Right ventricle myocardium inferior (tissue), 1 donor: ENCODE measurements around the gene LMBRD1. TPM values are rescaled to one million over a fixed set of nuclear protein-coding genes. Genes with fewer than 3 reads are reported as not detected.
"Not testable (repeated sequence)": the region's sequence is repeated elsewhere in the genome, so short reads cannot be mapped to it uniquely, and the experiment has no call there.

Experiments
- ATAC-seq: fragments of 200-7000 bp; cut with Tn5 transposase; one replicate; pipeline ENCODE4 v1.9.1; 2020; ENCODE audit warnings: mild to moderate bottlenecking, moderate library complexity
- DNase-seq: peaks from one replicate; pipeline ENCODE4 v3.0.0; 2021; ENCODE audit errors: missing footprints
- intact Hi-C: fragments of 100-400 bp; cut with DNase I; formaldehyde crosslinking; loops from one replicate; pipeline ENCODE4 v1.11.0; 2022
- total RNA-seq: library from RNA; stranded (reverse); fragmentation: NEBNext Ultra II Directional; extraction: Animal tissue kit (Norgen Biotek cat#: 25700); gene quantifications from one replicate; pipeline ENCODE4 v1.2.1, GENCODE V29; 2021
- donor health status: DM: no; HTN: yes; CAD: no; lungs with severe emphysema.

LMBRD1 gene
- total RNA-seq, 1 donor from 2014 or later, result 50.2 TPM

- intact Hi-C loops, result no loop called here
- no peak for ATAC-seq
- DNase-seq, result no peak
Measured at GRCh38 chr6:69802995-69803394, 6.2 kb upstream of the LMBRD1 start.

DNA sequence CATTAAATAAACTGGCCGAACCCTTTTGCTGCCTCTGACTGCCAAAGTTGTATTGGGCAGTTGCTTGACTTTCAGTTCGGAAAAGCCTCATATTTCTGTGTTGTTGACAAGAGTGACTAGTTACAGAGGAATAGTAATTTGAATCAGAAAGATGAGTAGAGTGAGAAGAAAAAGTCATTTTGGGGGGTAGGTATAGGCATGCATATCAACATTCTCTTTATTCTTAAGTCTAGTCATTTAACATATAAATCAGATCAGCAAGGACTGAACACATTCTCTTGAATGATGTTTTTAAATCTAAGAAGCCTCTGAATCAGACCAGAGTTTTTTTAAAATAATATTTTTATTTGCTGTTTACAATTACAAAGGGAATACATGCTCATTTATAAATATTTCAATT, 4.9 kb upstream of the LMBRD1 start:
- intact Hi-C loops, result no loop called here
- ATAC-seq (no peak), DNase-seq (no peak)

DNA sequence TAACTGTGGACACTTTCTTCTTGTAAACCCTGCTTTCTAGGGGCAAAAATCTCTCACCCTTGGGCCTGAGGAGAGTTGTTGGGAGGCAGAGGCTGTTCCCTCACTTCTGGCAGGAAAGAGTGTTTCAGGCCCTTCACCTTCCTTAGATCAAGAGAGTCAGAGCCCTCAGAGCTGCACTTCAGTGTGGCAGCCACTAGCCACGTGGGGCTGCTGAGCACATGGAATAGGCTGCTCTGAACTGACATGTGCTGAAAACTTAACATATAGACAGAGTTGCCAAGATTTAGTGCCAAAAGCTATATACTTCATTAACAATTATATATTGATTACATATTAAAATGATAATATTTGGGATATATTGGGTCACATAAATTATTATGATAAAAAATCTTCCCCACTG, 4.4 kb upstream of the LMBRD1 start:
- ATAC-seq (no peak), DNase-seq (no peak)
- intact Hi-C loops, result no loop called here

DNA sequence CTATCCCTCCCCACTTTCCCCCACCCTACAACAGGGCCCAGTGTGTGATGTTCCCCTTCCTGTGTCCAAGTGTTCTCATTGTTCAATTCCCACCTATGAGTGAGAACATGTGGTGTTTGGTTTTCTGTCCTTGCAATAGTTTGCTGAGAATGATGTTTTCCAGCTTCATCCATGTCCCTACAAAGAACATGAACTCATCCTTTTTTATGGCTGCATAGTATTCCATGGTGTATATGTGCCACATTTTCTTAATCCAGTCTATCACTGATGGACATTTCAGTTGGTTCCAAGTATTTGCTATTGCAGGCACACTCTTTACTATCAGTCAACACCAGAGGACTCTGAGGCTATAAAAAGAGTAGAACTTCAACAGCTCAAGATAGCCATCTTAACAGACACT, 2.0 kb upstream of the LMBRD1 start:
- ATAC-seq, intact Hi-C loops, DNase-seq: not testable (repeated sequence)

- peak; percentile 71 for DNase-seq
- ATAC-seq, result peak; percentile 6
- intact Hi-C loops, result no loop called here
Measured at GRCh38 chr6:69796073-69796641, 653 bp downstream of the LMBRD1 start.

GRCh38 chr6:69795469-69796072, 1.2 kb downstream of the LMBRD1 start:
- intact Hi-C loops, result no loop called here
- DNase-seq, result no peak
- ATAC-seq, result no peak

GRCh38 chr6:69792292-69792691, 4.5 kb downstream of the LMBRD1 start:
- intact Hi-C loops, result loop anchor here (5.0 kb wide), 1 partner anchor 50 kb away; no protein-coding TSS in a partner anchor
- ATAC-seq (no peak), DNase-seq (no peak)

DNA sequence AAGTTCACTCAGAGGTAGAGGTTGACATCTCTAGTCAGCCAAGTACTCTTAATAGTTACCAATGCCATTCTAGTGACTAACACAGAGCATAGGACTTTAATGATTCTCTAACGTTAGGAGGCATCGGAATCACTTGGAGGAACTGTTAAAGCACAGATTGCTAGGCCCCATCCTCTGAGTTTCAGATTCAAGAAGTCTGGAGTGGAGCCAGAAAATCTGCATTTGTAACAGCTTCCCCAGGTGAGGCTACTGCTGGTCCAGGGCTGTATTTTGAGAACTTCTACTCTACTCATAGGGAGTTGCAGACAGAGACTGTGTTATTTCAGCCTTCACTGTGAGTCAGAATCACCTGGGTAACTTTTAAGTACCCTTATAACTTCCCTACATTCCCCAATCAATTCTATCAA, 5.7 kb downstream of the LMBRD1 start:
- DNase-seq (no peak), ATAC-seq (peak; percentile 38)
- intact Hi-C loops, result loop anchor here (5.0 kb wide), 1 partner anchor 49 kb away; no protein-coding TSS in a partner anchor

GRCh38 chr6:69790629-69791028, 6.2 kb downstream of the LMBRD1 start:
- DNase-seq (no peak), ATAC-seq (peak; percentile 15)
- intact Hi-C loops, result loop anchor here (5.0 kb wide), 1 partner anchor 48 kb away; no protein-coding TSS in a partner anchor

DNA sequence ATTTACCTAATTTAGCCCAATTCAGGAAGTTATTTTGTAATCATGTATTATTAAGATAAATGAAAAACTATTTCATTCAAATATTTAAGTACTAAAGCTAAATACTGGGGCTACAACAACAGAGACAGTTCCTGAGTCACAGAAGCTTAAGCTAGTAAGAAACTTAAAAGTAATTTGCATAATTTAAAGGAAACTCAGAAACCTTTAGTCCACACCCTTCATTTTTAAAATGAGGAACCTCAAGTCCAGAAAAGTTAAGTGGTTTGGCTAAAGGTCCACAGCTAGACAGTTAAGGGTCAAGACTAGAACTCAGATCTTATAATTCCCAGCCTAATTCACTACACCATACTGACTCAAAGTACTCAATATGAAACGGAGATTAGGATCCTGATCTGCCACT, 7.2 kb downstream of the LMBRD1 start:
- no peak for DNase-seq
- intact Hi-C loops, result no loop called here
- ATAC-seq, result no peak

DNA sequence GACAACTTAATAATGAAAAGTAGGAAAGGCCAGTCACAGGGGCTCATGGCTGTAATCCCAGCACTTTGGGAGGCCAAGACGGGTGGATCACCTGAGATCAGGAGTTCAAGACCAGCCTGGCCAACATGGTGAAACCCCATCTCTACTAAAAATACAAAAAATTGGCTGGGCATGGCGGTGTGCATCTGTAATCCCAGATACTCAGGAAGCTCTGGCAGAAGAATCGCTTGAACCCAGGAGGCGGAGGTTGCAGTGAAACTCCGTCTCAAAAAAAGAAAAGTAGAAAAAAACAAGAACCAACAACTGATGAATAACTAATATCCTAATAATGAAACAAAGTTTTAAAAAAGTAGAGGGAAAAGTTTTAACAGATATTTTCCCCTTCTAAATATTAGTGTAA, 9.4 kb downstream of the LMBRD1 start:
- DNase-seq, intact Hi-C loops, ATAC-seq: not testable (repeated sequence)

DNA sequence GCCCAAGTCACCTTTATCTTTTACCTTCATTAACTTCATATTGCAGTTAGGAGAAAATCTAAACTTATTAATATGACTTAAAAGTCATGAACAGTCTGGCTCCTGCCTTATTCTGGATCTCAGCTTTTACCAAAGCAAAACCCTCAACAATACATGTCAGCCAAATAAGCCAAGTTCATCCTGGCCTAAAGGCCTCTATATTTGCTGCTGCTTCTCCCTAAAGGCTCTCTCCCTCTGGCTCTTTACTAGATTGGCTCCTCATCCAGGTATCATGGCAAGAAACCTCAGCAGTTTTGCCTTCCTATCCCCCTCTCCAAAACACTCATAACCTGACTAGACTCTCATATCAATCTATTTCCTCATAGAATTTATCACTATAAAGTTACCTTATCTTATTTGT, 11.1 kb downstream of the LMBRD1 start:
- ATAC-seq, result no peak
- no peak for DNase-seq
- intact Hi-C loops, result no loop called here

GRCh38 chr6:69784595-69785377, 12.0 kb downstream of the LMBRD1 start:
- ATAC-seq, result no peak

DNA sequence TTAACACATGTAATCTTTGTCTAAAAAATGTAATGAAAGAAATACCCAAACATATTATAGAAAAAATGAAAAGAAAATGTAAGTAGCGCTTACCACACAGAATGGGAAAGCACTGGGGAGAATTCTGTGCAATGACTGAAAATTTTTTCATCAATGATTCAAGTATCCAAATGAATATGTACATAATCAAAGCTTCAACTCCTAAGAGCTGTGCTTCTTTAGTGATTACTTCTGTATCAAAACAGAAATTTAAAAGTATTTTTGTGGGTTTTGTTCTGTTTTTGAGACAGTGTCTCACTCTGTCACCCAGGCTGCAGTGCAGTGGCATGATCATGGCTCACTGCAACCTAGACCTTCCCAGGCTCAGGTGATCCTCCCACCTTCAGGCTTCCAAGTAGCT, 13.7 kb downstream of the LMBRD1 start:
- ATAC-seq (no peak), DNase-seq (no peak)
- intact Hi-C loops, result no loop called here

More at GRCh38 chr6:69784595-69785377, 12.0 kb downstream of the LMBRD1 start:
- intact Hi-C loops, result no loop called here
- DNase-seq, result no peak

- ATAC-seq (no peak), DNase-seq (no peak)
- intact Hi-C loops, result no loop called here
Measured at GRCh38 chr6:69780585-69781178, 16.1 kb downstream of the LMBRD1 start.

- intact Hi-C loops, result no loop called here
- no peak for ATAC-seq
Measured at GRCh38 chr6:69775941-69776340, 20.9 kb downstream of the LMBRD1 start.

GRCh38 chr6:69775585-69775849, 21.3 kb downstream of the LMBRD1 start:
- no peak for ATAC-seq
- no peak for DNase-seq
- intact Hi-C loops, result no loop called here

More at GRCh38 chr6:69775941-69776340, 20.9 kb downstream of the LMBRD1 start:
- no peak for DNase-seq

DNA sequence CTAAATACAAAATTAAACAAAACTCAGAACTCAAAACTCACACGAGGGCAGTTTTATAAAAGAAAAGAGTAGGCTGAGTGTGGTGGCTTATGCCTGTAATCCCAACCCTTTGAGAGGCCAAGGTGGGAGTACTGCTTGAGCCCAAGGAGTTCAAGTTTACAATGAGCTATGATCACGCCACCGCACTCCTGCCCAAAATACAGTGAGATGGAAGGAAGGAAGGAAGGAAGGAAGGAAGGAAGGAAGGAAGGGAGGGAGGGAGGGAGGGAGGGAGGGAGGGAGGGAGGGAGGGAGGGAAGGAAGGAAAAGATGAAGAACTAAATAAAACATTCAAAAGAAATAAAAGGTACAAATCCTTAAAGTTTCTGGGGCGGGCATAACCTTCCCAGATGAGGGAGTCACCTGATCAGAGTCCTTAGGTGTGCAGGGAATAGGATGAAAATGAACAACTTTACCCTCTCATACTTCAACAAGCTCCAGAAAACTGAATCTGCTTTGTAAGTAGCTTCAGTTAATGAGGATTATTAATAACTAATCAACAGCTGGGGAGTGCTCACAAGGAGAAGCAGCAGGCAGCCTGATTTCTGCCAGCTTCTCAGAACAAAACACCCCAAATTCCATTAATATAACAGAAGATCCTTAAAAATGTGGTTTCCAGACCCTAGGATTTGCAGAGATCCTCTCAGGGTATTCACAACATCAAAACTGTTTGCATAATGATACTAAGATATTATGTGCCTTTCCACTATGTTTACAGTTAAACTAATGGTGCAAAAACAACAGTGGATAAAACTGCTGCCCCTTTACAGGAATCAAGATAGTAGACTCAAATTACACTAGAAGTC, 21.8 kb downstream of the LMBRD1 start:
- intact Hi-C loops, result no loop called here
- no peak for DNase-seq
- no peak for ATAC-seq
